Measurements from ENCODE around the gene KRTAP22-1. TPM values are rescaled to one million over a fixed set of nuclear protein-coding genes. Genes with fewer than 3 reads are reported as not detected.

Gene KRTAP22-1
- total RNA-seq, 1 donor from 2014 or later = not detected

GRCh38 chr21:30646904-30647414, 46.1 kb downstream of the KRTAP22-1 start:
- intact Hi-C loops (cut with micrococcal nuclease) = no loop called here

More at GRCh38 chr21:30646904-30647414, 46.1 kb downstream of the KRTAP22-1 start:
- H3K9me3 Mint-ChIP-seq = no peaks in the 10 kb centered on the region
- DNase-seq = no peak
- no peaks in the 10 kb centered on the region for H3K4me1 Mint-ChIP-seq
- H3K36me3 Mint-ChIP-seq (ENCODE audit: low read depth) = no peaks in the 10 kb centered on the region
- no peak overlapping the region for H3K4me3 Mint-ChIP-seq
- no peak overlapping the region for H3K27ac Mint-ChIP-seq
- peaks cover 2% of the 10 kb centered on the region for H3K27me3 Mint-ChIP-seq

Other genes starting within 250 kb of the KRTAP22-1 start
- gene KRTAP13-2, start 228.8 kb upstream of the KRTAP22-1 start, total RNA-seq = not detected in 2 replicates
- not detected in 2 replicates for gene KRTAP13-1, start 205.1 kb upstream of the KRTAP22-1 start, total RNA-seq
- gene KRTAP13-3, start 175.2 kb upstream of the KRTAP22-1 start, total RNA-seq = not detected in 2 replicates
- not detected in 2 replicates for gene KRTAP13-4, start 170.9 kb upstream of the KRTAP22-1 start, total RNA-seq
- not detected in 2 replicates for gene KRTAP15-1, start 160.8 kb upstream of the KRTAP22-1 start, total RNA-seq
- gene KRTAP19-1, start 120.7 kb upstream of the KRTAP22-1 start, total RNA-seq = not detected in 2 replicates
- gene KRTAP19-2, start 113.7 kb upstream of the KRTAP22-1 start, total RNA-seq = not detected in 2 replicates
- gene KRTAP19-3, start 109.1 kb upstream of the KRTAP22-1 start, total RNA-seq = not detected in 2 replicates
- gene KRTAP19-4, start 103.9 kb upstream of the KRTAP22-1 start, total RNA-seq = not detected in 2 replicates
- not detected in 2 replicates for gene KRTAP19-5, start 98.9 kb upstream of the KRTAP22-1 start, total RNA-seq
- gene KRTAP19-6, start 59.2 kb upstream of the KRTAP22-1 start, total RNA-seq = not detected in 2 replicates
- gene KRTAP19-7, start 39.8 kb upstream of the KRTAP22-1 start, total RNA-seq = not detected in 2 replicates
- gene KRTAP22-2, start 10.7 kb upstream of the KRTAP22-1 start, total RNA-seq = not detected in 2 replicates
- not detected in 2 replicates for gene KRTAP6-3, start 8.6 kb upstream of the KRTAP22-1 start, total RNA-seq
- not detected in 2 replicates for gene KRTAP6-2, start 2.2 kb upstream of the KRTAP22-1 start, total RNA-seq
- not detected in 2 replicates for gene KRTAP6-1, start 12.8 kb downstream of the KRTAP22-1 start, total RNA-seq
- gene KRTAP20-1, start 15.3 kb downstream of the KRTAP22-1 start, total RNA-seq = not detected in 2 replicates
- not detected in 2 replicates for gene KRTAP20-4, start 19.5 kb downstream of the KRTAP22-1 start, total RNA-seq
- not detected in 2 replicates for gene KRTAP20-2, start 34.1 kb downstream of the KRTAP22-1 start, total RNA-seq
- not detected in 2 replicates for gene KRTAP20-3, start 41.8 kb downstream of the KRTAP22-1 start, total RNA-seq
- gene KRTAP21-3, start 117.7 kb downstream of the KRTAP22-1 start, total RNA-seq = not detected in 2 replicates
- not detected in 2 replicates for gene KRTAP21-2, start 146.2 kb downstream of the KRTAP22-1 start, total RNA-seq
- gene KRTAP21-1, start 154.3 kb downstream of the KRTAP22-1 start, total RNA-seq = not detected in 2 replicates
- gene KRTAP8-1, start 212.2 kb downstream of the KRTAP22-1 start, total RNA-seq = not detected in 2 replicates
- gene KRTAP7-1, start 228.7 kb downstream of the KRTAP22-1 start, total RNA-seq = not detected in 2 replicates

Measured in activated CD4-positive, alpha-beta T cell treated with anti-CD3 and anti-CD28 coated beads, Interleukin-2, amount 10 ng/mL, durations not matched to agents 24 days and 14 days (primary cell).